GM20000 (cell line): ENCODE data around the gene TMEM39A.

ENCODE experiments used
- DNase-seq: peaks from one replicate; pipeline ENCODE4 v3.0.0; 2012; ENCODE audit warnings: low spot score
- CTCF ChIP-seq: IDR thresholded peaks from 2 replicates; pipeline ENCODE4 v1.5.1; 2012; ENCODE audit warnings: mild to moderate bottlenecking, control low read depth; ENCODE audit errors: extremely low read depth, missing control alignments

Gene TMEM39A

GRCh38 chr3:119428538-119428937 lies 34.9 kb downstream of the TMEM39A start:
- no peak for DNase-seq
- no peak for TF ChIP-seq CTCF

- TF ChIP-seq CTCF: no peak
- no peak for DNase-seq
Measured at GRCh38 chr3:119427669-119428068, 35.7 kb downstream of the TMEM39A start.

GRCh38 chr3:119420196-119420595 lies 43.2 kb downstream of the TMEM39A start:
- no peak for DNase-seq
- TF ChIP-seq CTCF: no peak

GRCh38 chr3:119418641-119419040 lies 44.8 kb downstream of the TMEM39A start:
- TF ChIP-seq CTCF: no peak
- DNase-seq: no peak

GRCh38 chr3:119417771-119418512 lies 45.5 kb downstream of the TMEM39A start:
- no peak for TF ChIP-seq CTCF
- DNase-seq: no peak

- no peak for TF ChIP-seq CTCF
- no peak for DNase-seq
Measured at GRCh38 chr3:119416873-119417272, 46.5 kb downstream of the TMEM39A start.

- TF ChIP-seq CTCF: no peak
- DNase-seq: no peak
Measured at GRCh38 chr3:119413603-119414280, 49.7 kb downstream of the TMEM39A start.
